Measurements from ENCODE around the gene SCRN1.
A peak's percentile ranks its signal among the peaks of the same experiment; 100 is the strongest.

Gene SCRN1

GRCh38 chr7:29929018-29929807 is 60.4 kb downstream of the SCRN1 start:
- ChIA-PET POLR2A (no interaction called here), CTCF (interaction anchor here (1.3 to 4.5 kb wide), 2 partner anchors 8 to 27 kb away, joined by 3 to 34 read pairs; no protein-coding TSS in a partner anchor)
- TF ChIP-seq CTCF (IDR thresholded peaks at IDR 0.05; ENCODE audit: control extremely low read depth, extremely low read depth, low read depth, missing control alignments): no peak
- DNase-seq (ENCODE audit: extremely low spot score): no peak

- POLR2A ChIA-PET: no interaction called here
- no peak for DNase-seq (ENCODE audit: extremely low spot score)
- no peak for TF ChIP-seq CTCF (IDR thresholded peaks at IDR 0.05; ENCODE audit: control extremely low read depth, extremely low read depth, low read depth, missing control alignments)
- CTCF ChIA-PET: no interaction called here
These were observed 62.9 kb downstream of the SCRN1 start for GRCh38 chr7:29926741-29927140.

- no peak for DNase-seq (ENCODE audit: extremely low spot score)
- ChIA-PET POLR2A (no interaction called here), CTCF (no interaction called here)
- no peak for TF ChIP-seq CTCF (IDR thresholded peaks at IDR 0.05; ENCODE audit: control extremely low read depth, extremely low read depth, low read depth, missing control alignments)
These were observed 63.4 kb downstream of the SCRN1 start for GRCh38 chr7:29926216-29926615.

DNA sequence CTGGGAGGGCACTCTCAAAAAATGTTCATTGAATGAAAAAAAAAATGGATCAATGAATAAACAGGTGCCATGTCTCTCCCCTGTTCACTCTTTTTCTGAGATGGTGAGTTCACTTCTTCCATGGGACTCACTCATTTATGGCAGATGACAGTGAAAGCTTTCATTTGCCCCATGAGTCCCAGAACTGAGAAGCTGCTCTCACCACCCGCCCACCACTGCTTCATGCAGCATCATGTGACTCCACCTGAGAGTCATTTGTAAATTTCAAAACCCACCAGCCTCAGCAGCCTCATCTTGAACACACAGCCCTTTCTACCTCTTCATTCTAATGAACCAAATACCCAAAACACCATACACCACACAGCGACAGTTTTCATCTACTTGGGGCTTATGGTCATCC is 64.9 kb downstream of the SCRN1 start:
- no peak for TF ChIP-seq CTCF (IDR thresholded peaks at IDR 0.05; ENCODE audit: control extremely low read depth, extremely low read depth, low read depth, missing control alignments)
- ChIA-PET CTCF (interaction anchor here (1.0 kb wide), 1 partner anchor 32 kb away, joined by 4 read pairs; no protein-coding TSS in a partner anchor), POLR2A (no interaction called here)

GRCh38 chr7:29924006-29924405 is 65.6 kb downstream of the SCRN1 start:
- POLR2A ChIA-PET: no interaction called here

More for the DNA sequence above, 64.9 kb downstream of the SCRN1 start:
- DNase-seq (ENCODE audit: extremely low spot score): peak; percentile 36

More at GRCh38 chr7:29924006-29924405, 65.6 kb downstream of the SCRN1 start:
- DNase-seq (ENCODE audit: extremely low spot score): no peak
- CTCF ChIA-PET: interaction anchor here (1.0 to 1.4 kb wide), 2 partner anchors 27 to 32 kb away, joined by 4 to 5 read pairs; no protein-coding TSS in a partner anchor
- no peak for TF ChIP-seq CTCF (IDR thresholded peaks at IDR 0.05; ENCODE audit: control extremely low read depth, extremely low read depth, low read depth, missing control alignments)

All from GM10248 (cell line).